GM12865 (cell line): Measurements from ENCODE around the gene TMEM107.

ENCODE experiments used
- DNase-seq: peaks from one replicate; pipeline ENCODE4 v3.0.0; 2010; ENCODE audit warnings: low read depth
- H3K4me3 ChIP-seq: 2 replicates; pipeline ENCODE4 v1.5.1; 2011; ENCODE audit warnings: mild to moderate bottlenecking, low read depth, low read length, control low read depth
- CTCF ChIP-seq: IDR thresholded peaks from 2 replicates; pipeline ENCODE4 v1.5.1; 2011; ENCODE audit warnings: low read length, control low read depth, low read depth, inconsistent platforms; ENCODE audit not compliant: insufficient read depth; ENCODE audit errors: missing control alignments

Gene TMEM107

DNA sequence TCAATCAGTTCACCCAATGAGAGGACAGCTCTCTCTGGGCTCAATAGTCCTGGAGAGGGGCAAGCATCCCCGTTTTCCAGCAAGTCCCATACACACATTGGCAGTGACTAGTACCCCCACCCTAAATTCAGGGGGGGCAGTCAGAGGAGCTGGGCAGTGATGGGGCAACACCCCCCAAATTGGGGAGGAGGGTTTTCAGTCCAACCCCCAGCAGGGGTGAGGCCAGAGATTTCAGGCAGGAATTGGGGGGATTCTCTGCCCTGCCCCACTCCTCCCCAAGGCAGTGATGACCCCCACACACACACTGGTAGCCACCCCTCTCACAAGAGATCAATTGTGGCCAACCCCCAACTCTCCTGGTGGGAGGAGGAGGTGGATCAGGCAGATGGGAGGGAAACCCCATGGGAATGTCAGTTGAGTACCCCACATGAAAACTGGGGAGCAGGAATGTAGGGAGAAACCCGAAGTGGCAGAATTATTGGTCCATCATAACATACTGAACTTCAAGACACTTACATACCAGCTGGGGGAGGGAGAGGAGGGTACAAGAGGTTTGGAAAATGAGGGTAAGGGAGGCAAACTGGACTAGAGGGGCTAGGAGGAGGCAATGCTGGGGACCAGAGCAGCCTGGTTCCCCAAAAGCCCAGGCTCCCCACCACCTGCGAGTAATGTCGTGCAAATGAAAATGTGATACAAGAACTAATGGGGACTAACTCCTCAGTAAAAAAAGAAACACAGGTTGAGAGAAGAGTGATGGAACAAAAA, 16.5 kb downstream of the TMEM107 start:
- no peak for DNase-seq
- H3K4me3 ChIP-seq, result no peak overlapping the region
- TF ChIP-seq CTCF, result no peak

DNA sequence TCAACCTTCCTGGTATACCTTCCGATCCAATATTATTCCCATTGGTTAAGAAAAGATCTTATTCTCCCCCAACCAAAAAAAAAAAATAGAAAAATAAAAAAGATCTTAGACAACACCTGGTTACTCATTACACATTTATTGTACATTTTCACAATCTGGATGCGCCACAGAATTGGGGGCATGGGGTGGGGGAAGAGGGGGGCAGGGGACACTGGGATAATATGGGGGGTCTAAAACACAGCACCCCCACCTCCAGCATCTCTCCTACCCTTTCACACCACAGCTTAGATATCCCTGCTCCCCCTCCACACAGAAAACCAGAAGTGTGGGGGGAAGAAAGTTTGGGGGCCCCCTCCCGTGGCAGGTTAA, 17.2 kb downstream of the TMEM107 start:
- TF ChIP-seq CTCF, result no peak
- no peak for DNase-seq

DNA sequence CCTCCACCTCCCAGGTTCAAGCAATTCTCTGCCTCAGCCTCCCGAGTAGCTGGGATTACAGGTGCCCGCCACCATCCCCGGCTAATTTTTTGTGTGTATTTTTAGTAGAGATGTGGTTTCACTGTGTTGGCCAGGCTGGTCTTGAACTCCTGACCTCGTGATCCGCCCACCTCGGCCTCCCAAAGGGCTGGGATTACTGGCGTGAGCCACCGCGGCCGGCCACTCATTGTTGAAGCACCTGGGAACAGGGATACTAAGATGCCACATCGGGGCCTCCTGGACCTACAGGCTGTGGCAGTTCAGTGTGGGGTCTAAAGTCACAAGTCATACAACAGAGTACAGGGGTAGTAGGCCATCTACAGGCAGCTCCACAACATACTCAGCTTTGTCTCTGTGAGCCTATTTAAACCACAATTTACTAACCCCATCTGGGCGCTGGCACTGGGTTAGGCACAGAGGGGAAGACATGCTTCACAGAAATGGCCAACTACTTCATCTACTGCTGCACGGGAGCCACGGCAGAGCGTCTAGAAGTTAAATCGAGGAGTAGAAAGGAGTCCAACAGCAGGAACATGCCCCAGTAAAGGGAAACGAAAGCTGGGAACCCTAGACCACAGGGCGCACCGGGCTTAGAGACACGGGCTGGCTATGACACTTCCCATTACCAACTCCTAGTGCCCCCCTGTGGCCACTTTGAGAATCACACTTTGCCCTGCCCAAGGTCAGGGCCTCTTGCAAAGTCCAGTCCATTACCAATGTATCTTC, 17.7 kb downstream of the TMEM107 start:
- H3K4me3 ChIP-seq, result no peak overlapping the region
- peak; percentile 91 for DNase-seq
- peak; percentile 87 for TF ChIP-seq CTCF

More for the DNA sequence above, 17.2 kb downstream of the TMEM107 start:
- no peak overlapping the region for H3K4me3 ChIP-seq

DNA sequence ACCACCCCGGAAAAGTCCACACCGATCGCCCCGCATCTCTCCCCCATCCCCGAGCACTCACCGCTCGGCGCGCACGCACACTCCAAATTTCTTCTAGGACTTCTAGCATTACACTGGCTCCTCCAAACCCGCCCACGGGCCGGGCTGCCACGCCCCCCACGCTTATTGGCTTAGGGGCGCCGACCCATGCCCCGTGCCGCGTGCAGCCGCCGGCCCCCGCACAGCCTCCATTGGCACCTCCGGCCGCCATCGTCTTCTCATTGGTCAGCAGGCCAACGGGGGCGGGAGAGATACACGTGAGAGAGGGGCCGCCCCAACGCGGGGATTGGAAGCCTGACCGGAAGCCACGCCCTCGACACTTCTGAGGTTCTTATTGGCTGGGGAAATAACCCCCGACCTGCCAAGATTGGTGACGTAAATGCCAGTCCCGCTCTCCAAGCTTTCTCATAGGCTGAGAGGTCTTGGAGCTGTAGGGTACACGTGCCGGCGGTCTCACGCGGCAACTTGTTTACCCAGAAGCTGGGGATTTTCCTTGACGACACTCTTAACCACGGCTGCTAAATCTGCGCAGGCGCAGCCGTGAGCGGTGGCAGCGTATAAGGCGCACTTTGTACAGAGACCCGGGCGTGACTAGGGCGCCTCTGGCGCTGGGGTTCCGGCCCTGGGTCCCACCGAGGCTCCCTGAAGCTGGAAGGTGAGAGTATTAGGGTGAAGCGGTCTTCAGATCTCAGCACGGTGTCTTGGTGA, 19.8 kb downstream of the TMEM107 start:
- peak overlapping the region; percentile 65 for H3K4me3 ChIP-seq
- peak; percentile 100 for DNase-seq
- no peak for TF ChIP-seq CTCF

DNA sequence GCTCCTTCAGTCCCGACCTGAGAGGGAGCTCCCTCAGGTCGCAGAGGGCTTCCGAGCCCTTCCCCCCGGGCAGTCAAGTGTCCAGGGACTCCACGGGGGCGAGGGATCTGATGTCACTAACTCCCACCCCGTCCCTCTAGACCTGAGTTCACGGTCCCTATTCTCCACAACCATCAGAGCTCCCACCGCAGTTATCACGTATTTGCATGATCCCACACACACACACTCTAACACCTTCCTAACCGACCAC, 20.3 kb downstream of the TMEM107 start:
- H3K4me3 ChIP-seq, result peak overlapping the region; percentile 64
- TF ChIP-seq CTCF, result no peak

DNA sequence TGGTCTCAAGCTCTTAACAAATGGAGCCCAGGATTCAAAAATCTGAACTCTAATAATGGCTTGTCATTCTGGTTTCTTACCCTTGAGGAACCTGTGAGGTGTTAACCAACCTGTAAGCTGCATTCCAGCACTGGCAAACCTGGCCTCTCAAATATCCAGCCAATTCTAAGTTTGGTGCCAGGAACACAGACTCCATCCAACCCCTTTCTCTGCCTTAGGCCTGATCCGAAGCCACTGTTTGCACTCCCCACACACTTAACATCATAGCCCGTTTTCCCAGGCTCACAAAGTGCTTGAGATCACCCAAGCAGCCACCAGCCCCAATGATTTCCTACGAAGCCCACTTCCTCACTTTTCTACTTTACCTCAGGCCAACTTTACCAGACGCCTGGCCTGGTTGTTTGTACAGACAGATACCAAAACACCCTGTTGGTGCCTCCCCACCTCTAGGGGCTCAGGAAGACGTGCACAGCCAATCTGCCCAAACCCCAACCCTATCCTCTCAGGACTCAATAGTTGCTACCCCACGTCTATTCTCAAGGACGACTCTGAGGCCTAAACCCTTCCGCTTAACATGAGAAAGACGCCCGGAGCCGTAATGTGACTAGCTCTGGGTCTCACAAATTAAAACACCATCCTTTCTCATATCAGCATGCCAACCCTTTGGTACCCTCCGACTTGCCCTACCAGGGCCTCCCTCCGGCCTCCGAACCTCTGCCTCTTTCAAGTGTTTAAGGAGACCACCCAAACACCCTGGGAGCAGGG, 20.8 kb downstream of the TMEM107 start:
- H3K4me3 ChIP-seq, result peak overlapping the region; percentile 64
- no peak for TF ChIP-seq CTCF
- DNase-seq, result no peak

More for the DNA sequence above, 20.3 kb downstream of the TMEM107 start:
- no peak for DNase-seq
